A549 (cell line): ENCODE data around the gene RENBP. TPM values are rescaled to one million over a fixed set of nuclear protein-coding genes. Genes with fewer than 3 reads are reported as not detected.

Source experiments
- ATAC-seq, 2 experiments: fragments of 200-7000 bp in 1 of 2; fragments of >200 bp in 1 of 2; cut with Nextera tagmentation in 1 of 2; cut with Tn5 transposase in 1 of 2; 3 replicates each; pipeline versions ENCODE4 v1.8.0 to v1.9.1; 2018 to 2020; ENCODE audit warnings: mild to moderate bottlenecking in 1 of 2, moderate library complexity in 1 of 2
- CTCF ChIA-PET: fragments of 300-600 bp; sonication (Branson Sonifier 250); formaldehyde crosslinking; extraction: SDS; loops from one replicate; lab custom pipeline; 2021; ENCODE audit warnings: antibody characterized with exemption, inconsistent platforms; lab: Yijun Ruan, JAX
- POLR2A ChIA-PET: fragments of 350-600 bp; formaldehyde crosslinking; extraction: SDS; loops from one replicate; lab custom pipeline; 2021; ENCODE audit warnings: antibody characterized with exemption, inconsistent platforms; lab: Yijun Ruan, JAX
- DNase-seq, 2 experiments: peaks; one replicate each; pipeline versions ENCODE4 v3.0.0 to v3.0.0-alpha.2; 2011 to 2016; ENCODE audit warnings: low read depth in 1 of 2, low spot score in 1 of 2
- FAIRE-seq: peaks from 2 replicates; lab custom pipeline; 2011; peaks lifted over from hg19 to GRCh38; lab: Jason Lieb, UNC
- H3K27ac ChIP-seq, 2 experiments: fragments of >200 bp; sonication (Bioruptor Twin); formaldehyde crosslinking; 3 replicates each; pipeline ENCODE4 v1.5.1; 2016 to 2017
- H3K4me1 ChIP-seq: fragments of >200 bp; sonication (Bioruptor Twin); formaldehyde crosslinking; 3 replicates; pipeline ENCODE4 v1.6.1; 2016
- H3K4me2 ChIP-seq: fragments of >200 bp; sonication (Bioruptor Twin); formaldehyde crosslinking; 3 replicates; pipeline ENCODE4 v1.6.1; 2016
- H3K4me3 ChIP-seq: fragments of >200 bp; sonication (Bioruptor Twin); formaldehyde crosslinking; 3 replicates; pipeline ENCODE4 v1.5.1; 2016
- H3K9me3 ChIP-seq: fragments of >200 bp; sonication (Bioruptor Twin); formaldehyde crosslinking; 3 replicates; pipeline ENCODE4 v1.6.1; 2016
- CBX8 ChIP-seq: fragments of 200-600 bp; sonication (generic); IDR thresholded peaks from 2 replicates; pipeline ENCODE4 v1.6.1; 2016
- CTCF ChIP-seq: fragments of >200 bp; sonication (Bioruptor Twin); formaldehyde crosslinking; IDR thresholded peaks from 3 replicates; pipeline ENCODE4 v1.5.1; 2016
- EHF ChIP-seq: fragments of 250-450 bp; sonication (Bioruptor Pico); IDR thresholded peaks from 2 replicates; pipeline ENCODE4 v1.5.0; 2020; ENCODE audit warnings: mild to moderate bottlenecking
- FOXS1 ChIP-seq: fragments of 250-450 bp; sonication (Bioruptor Pico); IDR thresholded peaks from 2 replicates; pipeline ENCODE4 v1.5.0; 2020; ENCODE audit warnings: mild to moderate bottlenecking, moderate library complexity
- HEYL ChIP-seq: fragments of 250-450 bp; sonication (Bioruptor Pico); IDR thresholded peaks from 2 replicates; pipeline ENCODE4 v1.8.0; 2021; ENCODE audit warnings: mild to moderate bottlenecking, moderate library complexity
- JUN ChIP-seq, 2 experiments: fragments of >200 bp; sonication (Bioruptor Twin); formaldehyde crosslinking; IDR thresholded peaks; 2 replicates in 1 of 2; 3 replicates in 1 of 2; pipeline ENCODE4 v1.6.1; 2016 to 2017
- KDM1A ChIP-seq: fragments of 200-600 bp; sonication (generic); IDR thresholded peaks from 2 replicates; pipeline ENCODE4 v1.6.1; 2016; ENCODE audit warnings: low read depth, mild to moderate bottlenecking
- KDM5A ChIP-seq: fragments of 200-600 bp; sonication (generic); IDR thresholded peaks from 2 replicates; pipeline ENCODE4 v1.6.1; 2016; ENCODE audit warnings: antibody characterized with exemption, mild to moderate bottlenecking
- MAZ ChIP-seq: fragments of 150-350 bp; IDR thresholded peaks from 2 replicates; pipeline ENCODE4 v1.6.1; 2014; ENCODE audit warnings: antibody characterized with exemption, low read depth, low read length, borderline replicate concordance
- NFE2L2 ChIP-seq: fragments of 150-350 bp; conservative IDR thresholded peaks from 2 replicates; pipeline ENCODE4 v1.6.1; 2014; ENCODE audit warnings: low read length
- RAD21 ChIP-seq, 2 experiments: fragments of >200 bp in 1 of 2; sonication (Bioruptor Twin) in 1 of 2; formaldehyde crosslinking in 1 of 2; IDR thresholded peaks in 1 of 2; conservative IDR thresholded peaks in 1 of 2; 2 replicates in 1 of 2; 3 replicates in 1 of 2; pipeline ENCODE4 v1.6.1; 2012 to 2018; ENCODE audit warnings: inconsistent platforms in 1 of 2
- REST ChIP-seq: fragments of 200-600 bp; sonication (generic); IDR thresholded peaks from 2 replicates; pipeline ENCODE4 v1.6.1; 2016; ENCODE audit warnings: antibody characterized with exemption, mild to moderate bottlenecking, moderate library complexity
- SMC3 ChIP-seq: fragments of >200 bp; sonication (Bioruptor Twin); formaldehyde crosslinking; IDR thresholded peaks from 3 replicates; pipeline ENCODE4 v1.6.1; 2018; ENCODE audit warnings: inconsistent platforms
- TFCP2L1 ChIP-seq: fragments of 250-450 bp; sonication (Bioruptor Pico); IDR thresholded peaks from 2 replicates; pipeline ENCODE4 v1.5.0; 2021; ENCODE audit warnings: mild to moderate bottlenecking
- ZSCAN20 ChIP-seq: fragments of 250-450 bp; sonication (Bioruptor Pico); IDR thresholded peaks from 2 replicates; pipeline ENCODE4 v1.8.0; 2022; ENCODE audit warnings: mild to moderate bottlenecking, moderate library complexity
- WGBS: methylation state at CpG from one replicate; pipeline ENCODE4 v1.1.6; 2017; ENCODE audit errors: missing lambda C conversion rate; 5-methylcytosine and 5-hydroxymethylcytosine counted together
- polyA plus RNA-seq, 4 experiments: library from polyadenylated mRNA; depleted of rRNA in 3 of 4; stranded (reverse); fragments of >200 nt; fragmentation: RNase III in 1 of 4; extraction: RNeasy Plus Mini Kit Qiagen cat#74134 plus additional on column Dnase treatment in 1 of 4; gene quantifications; 2 replicates in 3 of 4; 3 replicates in 1 of 4; pipeline ENCODE4 v1.2.3, GENCODE V29; 2011 to 2017
- TF ChIP-seq, protein P1 (sequence below): IDR thresholded peaks from 2 replicates; pipeline ENCODE4 v1.6.1; 2012; ENCODE audit warnings: low read depth, borderline replicate concordance

The RENBP gene
- polyA plus RNA-seq, 2 of the 4 experiments (the other 2 are of a cell fraction) = not detected

GRCh38 chrX:153924149-153924861 lies 20.1 kb downstream of the RENBP start:
- TF ChIP-seq RAD21 (conservative IDR thresholded peaks at IDR 0.05 in 1 of 2, IDR thresholded peaks at IDR 0.05 in 1 of 2) (peak in 1 of 2 experiments; percentile 31; a peak in 1 of 5 replicates), CTCF (no peak)
- ATAC-seq (0 out of 6 replicates have a peak, but pooled peaks of 1 of the 2 experiments have one; percentile 5), DNase-seq (peak; percentile 34 to 65), FAIRE-seq (no peak)
- ChIA-PET CTCF (interaction anchor here (1.0 to 25.1 kb wide), 6 partner anchors 9 to 161 kb away, joined by 3 to 363 read pairs (median 18); partner anchors contain the start of genes NAA10, PLXNB3 and RENBP), POLR2A (interaction anchor here (1.0 kb wide), 1 partner anchor 11 kb away, joined by 3 read pairs; no protein-coding TSS in a partner anchor)
- no peak overlapping the region for H3K4me2 ChIP-seq
- H3K4me1 ChIP-seq = peaks cover 12% of the 10 kb centered on the region
- no peaks in the 10 kb centered on the region for H3K9me3 ChIP-seq
- 59% methylated on average over 14 of the region's 14 CpGs for WGBS
- no peak overlapping the region for H3K4me3 ChIP-seq
- no peak overlapping the region for H3K27ac ChIP-seq

DNA sequence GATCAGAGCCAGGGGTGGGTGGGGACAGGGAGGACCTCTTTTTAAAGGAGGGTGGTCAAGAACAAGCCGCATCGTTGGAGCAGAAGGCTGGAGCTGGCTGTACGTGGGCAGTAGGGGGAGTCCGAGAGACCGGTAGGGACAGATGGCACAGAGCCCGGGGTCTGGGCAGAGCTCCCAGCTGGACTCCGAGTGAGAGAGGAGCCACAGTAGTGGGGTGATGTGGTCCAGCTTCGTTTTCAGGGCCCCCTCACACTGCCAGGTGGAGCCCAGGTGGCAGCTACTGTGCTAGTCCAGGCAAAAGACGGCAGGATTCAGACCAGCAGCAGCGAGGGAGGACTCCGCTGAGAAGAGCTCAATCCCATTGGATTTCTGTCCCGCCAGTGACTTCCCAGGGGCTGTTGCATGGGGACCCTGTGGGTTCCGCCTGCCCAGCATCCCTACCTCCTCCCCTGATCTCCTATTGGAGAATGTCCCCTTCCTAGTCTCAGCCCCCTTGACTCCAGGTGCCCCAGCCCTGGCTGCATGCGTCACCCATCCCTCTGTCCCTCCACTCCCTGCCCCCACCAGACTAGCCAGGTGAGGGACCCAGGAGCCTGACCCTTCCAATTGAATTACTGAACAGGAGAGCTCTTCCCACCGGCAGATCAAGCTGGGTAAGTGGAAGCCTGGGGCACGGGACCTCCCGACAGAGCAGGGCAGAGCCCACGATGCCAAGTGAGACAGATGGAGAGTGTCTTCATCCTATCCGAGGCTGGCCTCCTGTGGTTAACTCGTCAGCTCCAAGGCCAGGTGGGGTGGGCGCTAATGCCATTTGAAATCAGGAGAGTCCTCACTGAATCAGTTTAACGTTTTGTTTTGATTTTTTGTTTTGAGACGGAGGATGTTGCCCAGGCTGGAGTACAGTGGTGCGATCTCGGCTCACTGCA lies 21.2 kb downstream of the RENBP start:
- no peak for TF ChIP-seq REST
- TF ChIP-seq EHF (CRISPR knock-in tag) = no peak
- no peak for TF ChIP-seq JUN (IDR thresholded peaks at IDR 0.05)
- TF ChIP-seq KDM1A = no peak
- TF ChIP-seq RAD21 (conservative IDR thresholded peaks at IDR 0.05 in 1 of 2, IDR thresholded peaks at IDR 0.05 in 1 of 2) = peak in 1 of 2 experiments; percentile 26; a peak in 1 of 5 replicates
- no peak for TF ChIP-seq CBX8
- TF ChIP-seq NFE2L2 = no peak
- peak; percentile 49 for TF ChIP-seq CTCF
- no peak for TF ChIP-seq ZSCAN20
- no peak for TF ChIP-seq FOXS1
- TF ChIP-seq KDM5A = no peak
- TF ChIP-seq SMC3 = peak; percentile 16; the same call in 1 of the 3 replicates
- TF ChIP-seq MAZ = no peak
- TF ChIP-seq HEYL (CRISPR knock-in tag) = no peak
- TF ChIP-seq TFCP2L1 (CRISPR knock-in tag) = no peak
- TF ChIP-seq, protein P1, sequence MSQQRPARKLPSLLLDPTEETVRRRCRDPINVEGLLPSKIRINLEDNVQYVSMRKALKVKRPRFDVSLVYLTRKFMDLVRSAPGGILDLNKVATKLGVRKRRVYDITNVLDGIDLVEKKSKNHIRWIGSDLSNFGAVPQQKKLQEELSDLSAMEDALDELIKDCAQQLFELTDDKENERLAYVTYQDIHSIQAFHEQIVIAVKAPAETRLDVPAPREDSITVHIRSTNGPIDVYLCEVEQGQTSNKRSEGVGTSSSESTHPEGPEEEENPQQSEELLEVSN = no peak
- Histone ChIP-seq H3K4me2 (peak overlapping the region; percentile 44), H3K4me3 (no peak overlapping the region), H3K27ac (0 out of 6 replicates have a peak overlapping the region, but pooled peaks of 1 of the 2 experiments have one; percentile 32), H3K9me3 (no peaks in the 10 kb centered on the region), H3K4me1 (peaks cover 6% of the 10 kb centered on the region)
- DNase-seq (peak; percentile 52 to 69), FAIRE-seq (no peak), ATAC-seq (peak; percentile 64 to 83; a peak in 5 of 6 replicates)
- 52% methylated on average over 25 of the region's 25 CpGs for WGBS
- ChIA-PET CTCF (interaction anchor here (0.7 to 25.1 kb wide), 15 partner anchors 8 to 384 kb away, joined by 3 to 363 read pairs (median 4); partner anchors contain the start of genes NAA10 and RENBP), POLR2A (interaction anchor here (0.7 to 1.0 kb wide), 4 partner anchors 9 to 129 kb away, joined by 3 read pairs; partner anchors contain the start of genes IDH3G and SSR4)
